ENCODE measurements around the gene SMAP1.

SMAP1 gene

GRCh38 chr6:70652216-70652615 is 15.5 kb upstream of the SMAP1 start:
- H3K4me3 ChIP-seq (ENCODE audit: low read depth in 1 of 5, low read length in 5 of 5) = no peak overlapping the region
- H3K27me3 ChIP-seq (ENCODE audit: control insufficient read depth in 5 of 5, insufficient read depth in 4 of 5, low read length in 5 of 5) = no peaks in the 10 kb centered on the region
- H3K9ac ChIP-seq (ENCODE audit: low read length in 5 of 5) = no peak overlapping the region
- no peaks in the 10 kb centered on the region for H3K4me1 ChIP-seq (ENCODE audit: control insufficient read depth in 5 of 5, insufficient read depth in 5 of 5, low read length in 5 of 5)
- no peaks in the 10 kb centered on the region for H3K36me3 ChIP-seq (ENCODE audit: control insufficient read depth in 5 of 5, insufficient read depth in 5 of 5, low read length in 5 of 5)
- H3K27ac ChIP-seq (ENCODE audit: low read depth, low read length) = no peak overlapping the region
- H3K9me3 ChIP-seq (ENCODE audit: control insufficient read depth in 5 of 5, low read length in 5 of 5) = no peaks in the 10 kb centered on the region

- Histone ChIP-seq H3K4me1 (ENCODE audit: control insufficient read depth in 5 of 5, insufficient read depth in 5 of 5, low read length in 5 of 5) (no peaks in the 10 kb centered on the region), H3K27me3 (ENCODE audit: control insufficient read depth in 5 of 5, insufficient read depth in 4 of 5, low read length in 5 of 5) (peaks cover 0 to 3% (median 0%) of the 10 kb centered on the region in 5 donors)
These were observed 10.0 kb upstream of the SMAP1 start for GRCh38 chr6:70657706-70658105.

GRCh38 chr6:70663881-70664466 is 3.7 kb upstream of the SMAP1 start:
- Histone ChIP-seq H3K36me3 (ENCODE audit: control insufficient read depth in 5 of 5, insufficient read depth in 5 of 5, low read length in 5 of 5) (no peaks in the 10 kb centered on the region), H3K4me1 (ENCODE audit: control insufficient read depth in 5 of 5, insufficient read depth in 5 of 5, low read length in 5 of 5) (peaks cover 0 to 21% (median 14%) of the 10 kb centered on the region in 5 donors), H3K9ac (ENCODE audit: low read length in 5 of 5) (no peak overlapping the region), H3K9me3 (ENCODE audit: control insufficient read depth in 5 of 5, low read length in 5 of 5) (no peaks in the 10 kb centered on the region), H3K27ac (ENCODE audit: low read depth, low read length) (no peak overlapping the region), H3K27me3 (ENCODE audit: control insufficient read depth in 5 of 5, insufficient read depth in 4 of 5, low read length in 5 of 5) (peaks cover 0 to 3% (median 0%) of the 10 kb centered on the region in 5 donors), H3K4me3 (ENCODE audit: low read depth in 1 of 5, low read length in 5 of 5) (no peak overlapping the region)

More at GRCh38 chr6:70657706-70658105, 10.0 kb upstream of the SMAP1 start:
- no peak overlapping the region for H3K9ac ChIP-seq (ENCODE audit: low read length in 5 of 5)
- no peak overlapping the region for H3K4me3 ChIP-seq (ENCODE audit: low read depth in 1 of 5, low read length in 5 of 5)
- no peak overlapping the region for H3K27ac ChIP-seq (ENCODE audit: low read depth, low read length)
- H3K9me3 ChIP-seq (ENCODE audit: control insufficient read depth in 5 of 5, low read length in 5 of 5) = no peaks in the 10 kb centered on the region
- no peaks in the 10 kb centered on the region for H3K36me3 ChIP-seq (ENCODE audit: control insufficient read depth in 5 of 5, insufficient read depth in 5 of 5, low read length in 5 of 5)

GRCh38 chr6:70666706-70667105 is 977 bp upstream of the SMAP1 start:
- H3K9ac ChIP-seq (ENCODE audit: low read length in 5 of 5) = no peak overlapping the region
- no peak overlapping the region for H3K27ac ChIP-seq (ENCODE audit: low read depth, low read length)
- H3K9me3 ChIP-seq (ENCODE audit: control insufficient read depth in 5 of 5, low read length in 5 of 5) = no peaks in the 10 kb centered on the region

GRCh38 chr6:70667256-70667710 is 400 bp upstream of the SMAP1 start:
- H3K27me3 ChIP-seq (ENCODE audit: control insufficient read depth in 5 of 5, insufficient read depth in 4 of 5, low read length in 5 of 5) = peaks cover 0 to 3% (median 0%) of the 10 kb centered on the region in 5 donors
- peaks cover 0 to 27% (median 24%) of the 10 kb centered on the region in 5 donors for H3K4me1 ChIP-seq (ENCODE audit: control insufficient read depth in 5 of 5, insufficient read depth in 5 of 5, low read length in 5 of 5)
- H3K4me3 ChIP-seq (ENCODE audit: low read depth in 1 of 5, low read length in 5 of 5) = peak overlapping the region; percentile 84 to 98 (median 92)
- no peaks in the 10 kb centered on the region for H3K9me3 ChIP-seq (ENCODE audit: control insufficient read depth in 5 of 5, low read length in 5 of 5)
- peak overlapping the region; percentile 64 to 90 (median 70) for H3K9ac ChIP-seq (ENCODE audit: low read length in 5 of 5)
- peak overlapping the region; percentile 88 for H3K27ac ChIP-seq (ENCODE audit: low read depth, low read length)
- no peaks in the 10 kb centered on the region for H3K36me3 ChIP-seq (ENCODE audit: control insufficient read depth in 5 of 5, insufficient read depth in 5 of 5, low read length in 5 of 5)

More at GRCh38 chr6:70666706-70667105, 977 bp upstream of the SMAP1 start:
- Histone ChIP-seq H3K4me3 (ENCODE audit: low read depth in 1 of 5, low read length in 5 of 5) (peak overlapping the region; percentile 84 to 98 (median 92)), H3K4me1 (ENCODE audit: control insufficient read depth in 5 of 5, insufficient read depth in 5 of 5, low read length in 5 of 5) (peaks cover 0 to 27% (median 24%) of the 10 kb centered on the region in 5 donors), H3K27me3 (ENCODE audit: control insufficient read depth in 5 of 5, insufficient read depth in 4 of 5, low read length in 5 of 5) (peaks cover 0 to 3% (median 0%) of the 10 kb centered on the region in 5 donors), H3K36me3 (ENCODE audit: control insufficient read depth in 5 of 5, insufficient read depth in 5 of 5, low read length in 5 of 5) (no peaks in the 10 kb centered on the region)

- Histone ChIP-seq H3K9me3 (ENCODE audit: control insufficient read depth in 5 of 5, low read length in 5 of 5) (no peaks in the 10 kb centered on the region), H3K4me3 (ENCODE audit: low read depth in 1 of 5, low read length in 5 of 5) (peak overlapping the region; percentile 90 to 98 (median 94)), H3K4me1 (ENCODE audit: control insufficient read depth in 5 of 5, insufficient read depth in 5 of 5, low read length in 5 of 5) (peaks cover 0 to 34% (median 32%) of the 10 kb centered on the region in 5 donors), H3K27ac (ENCODE audit: low read depth, low read length) (peak overlapping the region; percentile 88), H3K27me3 (ENCODE audit: control insufficient read depth in 5 of 5, insufficient read depth in 4 of 5, low read length in 5 of 5) (no peaks in the 10 kb centered on the region), H3K36me3 (ENCODE audit: control insufficient read depth in 5 of 5, insufficient read depth in 5 of 5, low read length in 5 of 5) (no peaks in the 10 kb centered on the region), H3K9ac (ENCODE audit: low read length in 5 of 5) (peak overlapping the region; percentile 44 to 95 (median 93))
These were observed 773 bp downstream of the SMAP1 start for GRCh38 chr6:70668499-70668812.

GRCh38 chr6:70669133-70669532 is 1.4 kb downstream of the SMAP1 start:
- Histone ChIP-seq H3K4me3 (ENCODE audit: low read depth in 1 of 5, low read length in 5 of 5) (peak overlapping the region in 3 of 5 donors; percentile 90 to 98 (median 95)), H3K9me3 (ENCODE audit: control insufficient read depth in 5 of 5, low read length in 5 of 5) (no peaks in the 10 kb centered on the region), H3K27me3 (ENCODE audit: control insufficient read depth in 5 of 5, insufficient read depth in 4 of 5, low read length in 5 of 5) (no peaks in the 10 kb centered on the region), H3K4me1 (ENCODE audit: control insufficient read depth in 5 of 5, insufficient read depth in 5 of 5, low read length in 5 of 5) (peaks cover 0 to 37% (median 33%) of the 10 kb centered on the region in 5 donors), H3K9ac (ENCODE audit: low read length in 5 of 5) (peak overlapping the region in 4 of 5 donors; percentile 90 to 95 (median 93)), H3K27ac (ENCODE audit: low read depth, low read length) (no peak overlapping the region), H3K36me3 (ENCODE audit: control insufficient read depth in 5 of 5, insufficient read depth in 5 of 5, low read length in 5 of 5) (no peaks in the 10 kb centered on the region)

- no peak overlapping the region for H3K4me3 ChIP-seq (ENCODE audit: low read depth in 1 of 5, low read length in 5 of 5)
- H3K27me3 ChIP-seq (ENCODE audit: control insufficient read depth in 5 of 5, insufficient read depth in 4 of 5, low read length in 5 of 5) = no peaks in the 10 kb centered on the region
- H3K9me3 ChIP-seq (ENCODE audit: control insufficient read depth in 5 of 5, low read length in 5 of 5) = no peaks in the 10 kb centered on the region
- peaks cover 0 to 32% (median 27%) of the 10 kb centered on the region in 5 donors for H3K4me1 ChIP-seq (ENCODE audit: control insufficient read depth in 5 of 5, insufficient read depth in 5 of 5, low read length in 5 of 5)
- no peak overlapping the region for H3K9ac ChIP-seq (ENCODE audit: low read length in 5 of 5)
- no peak overlapping the region for H3K27ac ChIP-seq (ENCODE audit: low read depth, low read length)
- no peaks in the 10 kb centered on the region for H3K36me3 ChIP-seq (ENCODE audit: control insufficient read depth in 5 of 5, insufficient read depth in 5 of 5, low read length in 5 of 5)
These were observed 4.9 kb downstream of the SMAP1 start for GRCh38 chr6:70672549-70672948.

- H3K9me3 ChIP-seq (ENCODE audit: control insufficient read depth in 5 of 5, low read length in 5 of 5) = no peaks in the 10 kb centered on the region
- H3K4me3 ChIP-seq (ENCODE audit: low read depth in 1 of 5, low read length in 5 of 5) = no peak overlapping the region
- no peak overlapping the region for H3K27ac ChIP-seq (ENCODE audit: low read depth, low read length)
- H3K36me3 ChIP-seq (ENCODE audit: control insufficient read depth in 5 of 5, insufficient read depth in 5 of 5, low read length in 5 of 5) = no peaks in the 10 kb centered on the region
- peaks cover 0 to 32% (median 27%) of the 10 kb centered on the region in 5 donors for H3K4me1 ChIP-seq (ENCODE audit: control insufficient read depth in 5 of 5, insufficient read depth in 5 of 5, low read length in 5 of 5)
- H3K9ac ChIP-seq (ENCODE audit: low read length in 5 of 5) = no peak overlapping the region
- H3K27me3 ChIP-seq (ENCODE audit: control insufficient read depth in 5 of 5, insufficient read depth in 4 of 5, low read length in 5 of 5) = no peaks in the 10 kb centered on the region
These were observed 5.4 kb downstream of the SMAP1 start for GRCh38 chr6:70673054-70673453.

GRCh38 chr6:70673601-70674000 is 5.9 kb downstream of the SMAP1 start:
- Histone ChIP-seq H3K4me1 (ENCODE audit: control insufficient read depth in 5 of 5, insufficient read depth in 5 of 5, low read length in 5 of 5) (peaks cover 0 to 28% (median 24%) of the 10 kb centered on the region in 5 donors), H3K9me3 (ENCODE audit: control insufficient read depth in 5 of 5, low read length in 5 of 5) (no peaks in the 10 kb centered on the region), H3K36me3 (ENCODE audit: control insufficient read depth in 5 of 5, insufficient read depth in 5 of 5, low read length in 5 of 5) (no peaks in the 10 kb centered on the region), H3K4me3 (ENCODE audit: low read depth in 1 of 5, low read length in 5 of 5) (no peak overlapping the region), H3K9ac (ENCODE audit: low read length in 5 of 5) (no peak overlapping the region), H3K27me3 (ENCODE audit: control insufficient read depth in 5 of 5, insufficient read depth in 4 of 5, low read length in 5 of 5) (no peaks in the 10 kb centered on the region), H3K27ac (ENCODE audit: low read depth, low read length) (no peak overlapping the region)
